ENCODE measurements around the gene LRP8.

Gene LRP8

DNA sequence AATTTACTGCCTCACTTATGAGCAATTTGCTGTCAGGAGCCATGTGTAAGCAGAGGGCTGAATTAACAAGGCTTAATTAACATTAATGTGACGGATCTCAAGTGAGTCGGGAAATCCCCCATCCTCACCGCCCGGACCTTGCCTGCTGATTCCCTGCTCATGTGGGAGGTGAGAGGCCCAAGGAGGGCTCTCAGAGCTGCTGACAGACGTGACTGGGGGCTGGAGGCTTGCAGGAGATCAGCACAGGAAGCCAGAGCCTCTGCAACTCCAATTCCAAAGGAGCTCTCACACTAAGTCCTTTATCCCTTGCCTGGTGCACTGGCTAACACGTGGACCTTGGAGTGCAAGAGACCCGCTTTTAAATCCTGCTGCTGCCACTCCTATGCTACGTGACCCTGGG, 19.4 kb downstream of the LRP8 start:
- H3K27ac ChIP-seq, result no peak overlapping the region
- TF ChIP-seq CTCF (conservative IDR thresholded peaks at IDR 0.05), result no peak

DNA sequence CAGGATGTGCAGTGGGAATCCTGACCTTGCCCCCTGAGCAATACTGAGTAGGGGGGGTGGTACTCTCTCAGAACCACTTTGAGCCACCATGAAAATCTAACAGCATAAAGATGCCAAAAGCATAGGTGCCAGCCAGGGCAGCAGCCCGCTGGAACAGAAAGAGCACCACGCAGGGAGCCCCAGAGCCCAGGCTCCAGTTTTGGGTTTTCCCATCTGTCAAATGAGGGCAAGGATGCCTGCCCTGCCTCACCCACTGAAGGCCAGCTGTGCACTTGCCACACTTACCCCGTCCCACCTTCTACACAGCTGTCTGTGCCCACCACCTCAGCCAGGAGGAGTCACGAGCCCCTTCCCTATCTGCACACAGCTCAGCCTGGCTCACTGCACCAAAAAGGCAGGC, 20.8 kb downstream of the LRP8 start:
- H3K27ac ChIP-seq, result no peak overlapping the region
- TF ChIP-seq CTCF (conservative IDR thresholded peaks at IDR 0.05), result no peak

DNA sequence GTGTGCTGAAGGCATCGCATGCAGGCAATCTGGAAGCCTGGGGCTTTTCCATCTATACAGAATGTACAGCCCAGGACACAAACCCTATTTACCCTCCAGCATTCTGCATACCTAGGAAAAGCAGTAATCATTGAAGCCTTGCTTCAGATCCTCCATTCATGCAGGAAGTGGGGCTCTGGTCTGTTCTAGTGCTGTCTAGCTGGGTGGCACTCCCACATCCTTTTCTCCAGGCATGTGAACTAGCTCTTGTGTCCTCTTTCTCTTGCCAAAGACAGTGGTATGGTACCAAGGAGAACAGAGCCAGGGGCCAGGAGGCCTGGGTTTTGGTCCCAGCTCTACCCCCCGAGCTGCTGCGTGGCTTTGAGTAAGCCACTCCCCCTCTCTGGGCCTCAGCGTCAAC, 21.7 kb downstream of the LRP8 start:
- no peak overlapping the region for H3K27ac ChIP-seq
- TF ChIP-seq CTCF (conservative IDR thresholded peaks at IDR 0.05), result no peak

GRCh38 chr1:53305650-53306049, 22.2 kb downstream of the LRP8 start:
- H3K27ac ChIP-seq, result no peak overlapping the region
- TF ChIP-seq CTCF (conservative IDR thresholded peaks at IDR 0.05), result no peak

- TF ChIP-seq CTCF (conservative IDR thresholded peaks at IDR 0.05), result no peak
- no peak overlapping the region for H3K27ac ChIP-seq
These were observed 23.3 kb downstream of the LRP8 start for GRCh38 chr1:53304527-53304926.

DNA sequence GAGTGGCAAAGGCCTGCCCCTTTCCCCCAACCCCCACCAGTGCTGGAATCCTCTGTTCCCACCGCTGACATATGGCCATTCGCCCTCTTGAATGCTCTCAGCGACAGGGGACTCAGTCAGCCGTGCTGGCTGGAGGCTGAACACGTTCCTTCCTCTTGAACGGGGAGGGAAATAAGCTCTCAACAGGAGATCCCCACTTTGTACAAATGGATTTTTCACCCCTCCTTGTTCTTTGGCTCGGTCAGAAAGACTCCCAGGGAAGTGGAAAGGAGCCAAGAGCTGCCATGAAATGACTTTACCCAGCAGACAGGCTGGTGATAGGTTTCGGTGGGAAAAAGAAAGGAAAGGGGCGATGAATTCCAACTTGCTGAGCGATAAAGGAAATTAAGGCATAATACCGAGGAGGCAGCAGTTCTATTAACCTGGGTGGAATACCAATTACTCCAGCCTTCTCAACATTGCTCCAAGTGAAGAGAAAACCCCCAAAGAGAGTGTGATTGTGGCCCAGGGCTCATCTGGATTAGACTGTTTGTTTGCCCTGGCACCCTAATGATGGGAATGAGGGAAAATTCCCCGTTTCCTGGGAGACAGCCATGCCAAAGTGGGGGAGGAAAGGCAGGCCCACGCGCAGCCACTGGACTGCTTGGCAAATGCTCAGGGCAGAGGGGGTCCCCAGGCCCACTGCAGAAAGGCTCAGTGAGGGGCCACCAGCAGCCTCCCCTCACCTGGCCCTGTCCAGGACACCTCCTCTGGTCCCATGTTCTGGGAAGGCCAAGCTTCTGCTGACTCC, 23.9 kb downstream of the LRP8 start:
- no peak overlapping the region for H3K27ac ChIP-seq
- no peak for TF ChIP-seq CTCF (conservative IDR thresholded peaks at IDR 0.05)

DNA sequence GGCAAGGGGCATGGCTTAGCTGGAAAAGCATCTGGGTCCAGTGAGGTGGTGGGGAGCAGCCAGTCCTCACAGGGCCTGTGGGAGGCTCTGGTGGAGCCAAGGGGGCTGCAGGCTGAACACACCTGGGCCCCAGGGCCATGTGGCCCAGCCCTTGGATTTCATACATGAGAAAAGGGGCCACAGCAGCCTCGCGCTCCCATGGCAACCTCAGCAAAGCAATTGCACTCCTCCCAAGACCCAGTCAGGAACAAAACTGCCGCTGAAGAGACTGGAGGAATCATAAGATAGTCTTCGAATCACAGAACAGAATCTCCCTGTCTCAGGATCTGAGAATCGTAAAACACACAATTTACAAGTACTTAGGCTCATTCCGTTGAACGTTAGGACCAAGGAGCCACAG, 24.6 kb downstream of the LRP8 start:
- no peak for TF ChIP-seq CTCF (conservative IDR thresholded peaks at IDR 0.05)

More for the DNA sequence above, 24.6 kb downstream of the LRP8 start:
- H3K27ac ChIP-seq, result no peak overlapping the region

All from VCaP (cell line).